LHCN-M2 (cell line): ENCODE data around the gene HDAC4. TPM values are rescaled to one million over a fixed set of nuclear protein-coding genes. Genes with fewer than 3 reads are reported as not detected.

ENCODE experiments used
- DNase-seq: peaks from one replicate; pipeline ENCODE4 v3.0.0-alpha.2; 2012; ENCODE audit warnings: low read depth
- total RNA-seq: library from RNA; depleted of rRNA; stranded (reverse); fragments of >200 nt; gene quantifications from 2 replicates; pipeline ENCODE4 v1.2.3, GENCODE V29; 2014

HDAC4 gene
- total RNA-seq, 1 experiment from 2014 or later: 26.8 TPM

DNA sequence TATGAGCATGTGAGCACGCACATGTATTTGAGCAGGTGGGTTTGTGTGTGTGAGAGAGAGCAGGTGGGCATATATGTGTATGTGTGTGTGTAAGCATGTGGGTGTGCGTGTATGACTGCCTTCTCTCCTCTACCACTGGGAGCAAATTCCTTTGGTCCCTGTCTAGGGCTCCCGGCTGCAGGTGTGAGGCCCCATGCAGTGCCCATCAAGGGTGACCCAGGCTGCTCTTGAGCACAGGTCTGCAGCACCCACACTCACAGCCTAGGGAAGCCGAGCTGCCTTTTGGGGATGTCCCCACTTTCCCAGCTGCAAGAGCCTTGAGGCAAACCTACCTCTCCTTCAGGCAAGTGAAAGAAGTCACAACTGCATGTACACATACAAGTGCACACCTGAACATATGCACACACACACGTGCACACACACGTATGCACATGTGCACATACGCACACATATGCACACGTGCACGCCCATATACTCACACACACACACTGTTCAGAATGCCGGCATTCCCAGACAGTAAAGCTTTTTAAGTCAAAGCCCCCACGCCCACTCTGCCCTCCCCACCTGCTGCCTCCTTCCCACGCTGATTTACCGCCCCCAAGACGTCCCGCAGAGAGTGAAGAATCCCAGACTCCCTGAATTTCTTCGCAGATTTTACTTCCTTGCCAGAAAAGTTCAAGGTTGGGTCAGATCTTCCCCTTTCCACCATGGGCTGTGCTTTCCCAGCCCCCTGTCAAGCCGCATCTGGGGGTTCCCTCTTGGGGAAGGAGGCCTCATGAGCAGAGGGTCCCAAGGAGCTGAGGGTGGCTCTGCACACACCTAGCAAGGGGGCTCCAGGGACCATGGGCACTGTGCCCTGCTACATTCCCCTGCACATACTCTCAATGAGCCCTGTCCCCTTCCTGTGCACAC lies 382.3 kb downstream of the HDAC4 start:
- no peak for DNase-seq

DNA sequence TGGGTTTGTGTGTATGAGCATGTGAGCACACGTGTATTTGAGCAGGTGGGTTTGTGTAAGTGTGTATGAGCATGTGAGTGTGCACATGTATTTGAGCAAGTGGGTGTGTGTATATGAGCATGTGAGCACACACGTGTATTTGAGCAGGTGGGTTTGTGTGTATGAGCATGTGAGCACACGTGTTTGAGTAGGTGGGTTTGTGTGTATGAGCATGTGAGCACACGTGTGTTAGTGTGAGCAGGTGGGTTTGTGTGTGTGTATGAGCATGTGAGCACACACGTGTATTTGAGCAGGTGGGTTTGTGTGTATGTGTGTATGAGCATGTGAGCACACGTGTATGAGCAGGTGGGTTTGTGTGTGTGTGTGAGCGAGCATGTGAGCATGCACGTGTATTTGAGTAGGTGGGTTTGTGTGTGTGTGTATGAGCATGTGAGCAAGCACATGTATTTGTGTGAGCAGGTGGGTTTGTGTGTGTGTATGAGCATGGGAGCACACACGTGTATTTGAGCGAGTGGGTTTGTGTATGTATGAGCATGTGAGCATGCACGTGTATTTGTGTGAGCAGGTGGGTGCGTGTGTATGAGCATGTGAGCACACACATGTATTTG lies 383.2 kb downstream of the HDAC4 start:
- DNase-seq: no peak

DNA sequence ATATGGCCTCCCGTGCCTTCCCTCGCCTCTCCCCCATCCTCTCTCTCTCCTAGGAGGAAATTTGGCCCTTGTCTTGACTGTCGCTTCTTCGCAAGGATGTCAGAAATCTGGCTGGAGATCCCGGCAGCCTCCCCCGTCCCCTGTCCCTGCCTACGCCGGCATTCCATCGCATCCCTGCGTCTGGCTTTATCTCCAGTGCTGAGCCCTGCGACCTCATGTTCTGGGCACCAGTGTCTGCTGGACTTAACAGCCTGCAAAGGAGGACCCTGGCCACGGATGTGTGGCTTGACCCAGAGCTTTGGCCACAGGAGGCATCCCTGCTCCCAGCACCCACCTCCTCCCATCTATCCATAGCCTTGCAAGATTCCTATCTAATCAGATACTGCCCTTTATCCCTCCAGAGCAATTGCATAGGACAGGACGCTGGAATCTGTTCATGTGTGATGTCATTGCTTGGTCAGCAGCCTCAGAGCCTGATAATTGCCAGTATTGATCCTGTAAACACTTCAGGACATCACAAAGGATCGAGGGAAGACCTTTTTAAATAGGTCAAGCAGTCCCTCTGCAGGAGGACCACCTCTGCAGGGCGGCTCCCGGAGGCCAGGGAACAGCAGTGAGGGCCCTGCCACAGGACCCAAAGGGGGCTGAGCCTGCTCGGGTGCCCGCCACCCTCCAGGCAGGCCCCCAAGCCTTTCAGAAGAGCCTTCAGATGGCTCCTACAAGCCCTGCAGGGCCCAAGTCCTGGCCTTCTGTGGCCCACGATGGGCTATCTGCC lies 384.7 kb downstream of the HDAC4 start:
- no peak for DNase-seq

DNA sequence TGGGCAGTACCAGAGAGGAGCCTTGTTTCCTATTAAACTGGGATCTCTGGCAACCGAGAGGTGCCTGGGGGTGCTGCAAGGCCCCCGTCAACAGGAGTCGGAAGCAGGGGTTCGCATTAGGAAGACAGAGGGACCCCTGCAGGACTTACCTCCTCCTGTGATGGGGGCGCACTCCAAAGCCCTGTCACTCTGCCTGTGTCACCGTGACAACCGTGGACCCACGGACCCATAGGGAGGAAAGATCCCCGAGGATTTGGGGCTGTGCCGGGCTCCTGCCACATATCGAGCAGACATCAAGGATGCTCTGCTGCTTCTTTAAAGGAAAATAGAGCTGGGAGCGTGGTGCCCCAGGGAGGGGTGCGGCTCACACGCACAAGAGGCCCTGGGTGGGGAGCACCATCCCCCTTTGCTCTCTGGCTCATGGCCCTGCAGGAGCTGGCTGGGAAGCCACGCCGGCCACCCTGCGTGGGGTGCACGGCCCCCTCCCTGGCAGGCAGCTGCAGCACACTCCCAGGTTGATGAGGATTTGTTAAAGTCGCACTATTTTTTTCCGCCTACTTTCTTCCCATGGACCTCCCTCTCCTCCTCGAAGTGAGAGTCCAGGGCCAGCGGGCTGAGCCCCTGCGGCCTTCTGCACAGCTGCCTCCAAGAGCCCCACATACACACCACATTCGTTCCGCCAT lies 385.5 kb downstream of the HDAC4 start:
- DNase-seq: no peak

DNA sequence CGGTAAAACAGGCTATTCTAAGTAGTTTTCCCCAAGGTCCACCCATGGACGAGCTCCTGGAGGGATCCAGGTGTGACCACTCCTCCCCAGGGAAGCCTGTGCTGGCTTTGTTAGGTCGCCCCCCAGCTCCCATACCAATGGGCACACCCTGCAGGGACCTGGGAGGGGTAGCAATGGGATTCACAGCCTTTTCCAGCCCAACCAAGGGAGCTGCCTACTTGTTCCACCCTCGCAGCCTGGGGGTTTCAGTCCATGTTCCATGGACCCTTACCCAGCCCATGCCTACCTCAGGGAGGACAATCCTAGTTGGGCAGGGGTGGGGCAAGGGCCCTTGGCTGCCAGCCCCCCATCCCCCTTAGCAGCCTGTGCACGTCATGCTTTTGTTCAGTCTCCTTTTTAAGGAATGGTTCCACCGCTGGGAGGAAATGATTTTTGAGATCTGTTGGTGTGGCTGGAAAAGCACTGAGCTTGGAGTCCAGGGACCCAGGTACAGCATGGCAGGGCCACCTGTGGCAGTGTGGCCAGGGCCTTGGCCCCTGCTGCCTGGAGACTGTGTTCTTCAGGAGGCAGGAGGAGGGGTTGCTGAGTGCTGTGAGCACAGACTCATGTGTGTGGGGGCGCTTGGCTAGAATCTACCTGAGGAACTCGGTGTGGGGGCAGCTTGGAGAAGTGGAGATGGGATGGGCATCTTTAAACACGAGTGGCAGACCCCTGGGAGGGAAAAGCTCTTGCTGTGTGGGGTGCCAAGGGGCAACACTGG lies 386.2 kb downstream of the HDAC4 start:
- DNase-seq: no peak

DNA sequence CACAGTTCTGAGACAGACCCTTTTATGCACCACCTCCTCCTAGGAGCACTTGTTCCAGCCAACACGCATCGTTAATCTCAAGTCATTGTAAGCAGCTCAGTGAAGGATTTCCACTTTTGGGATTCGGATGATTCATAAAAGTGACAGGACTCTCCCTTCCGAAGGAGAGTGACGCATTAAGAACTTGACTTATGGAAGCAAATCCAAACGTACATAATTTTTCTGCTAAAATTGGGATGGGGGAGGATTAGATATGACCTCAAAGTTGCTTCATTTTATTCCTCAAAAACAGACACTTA lies 387.2 kb downstream of the HDAC4 start:
- no peak for DNase-seq

DNA sequence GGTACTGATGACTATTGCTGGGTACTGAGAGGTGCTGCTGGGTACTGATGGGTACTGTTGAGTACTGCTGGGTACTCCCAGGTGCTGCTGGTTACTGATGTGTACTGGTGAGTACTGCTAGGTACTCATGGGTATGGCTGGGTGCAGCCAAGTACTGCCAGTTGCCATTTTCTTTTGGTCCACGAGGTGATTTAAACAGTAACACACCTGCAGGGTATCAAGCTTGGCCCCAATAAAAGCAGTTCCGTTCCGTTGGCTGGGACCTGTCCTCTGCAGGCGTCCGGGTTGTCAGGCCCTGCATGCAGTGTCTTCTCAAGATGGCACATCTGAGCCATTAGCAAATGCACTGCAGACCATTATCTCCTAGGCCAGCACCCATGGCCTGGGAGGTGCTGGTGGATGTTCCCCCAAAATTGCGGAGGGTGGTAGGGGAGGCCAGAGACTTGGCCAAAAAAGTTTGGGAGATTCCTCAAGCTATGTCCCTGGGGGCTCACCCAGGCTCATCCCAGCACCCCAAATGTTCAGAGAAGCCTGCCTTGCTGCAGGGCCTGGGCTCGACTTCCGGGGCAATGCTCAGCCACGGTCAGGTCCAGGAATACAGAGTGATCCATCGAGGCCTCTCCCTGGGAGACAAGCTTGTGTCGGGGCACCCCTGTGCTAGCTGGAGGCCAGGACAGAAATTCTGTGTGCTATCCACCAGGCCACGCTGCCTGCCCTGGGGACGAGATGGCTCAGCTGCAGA lies 387.7 kb downstream of the HDAC4 start:
- no peak for DNase-seq

DNA sequence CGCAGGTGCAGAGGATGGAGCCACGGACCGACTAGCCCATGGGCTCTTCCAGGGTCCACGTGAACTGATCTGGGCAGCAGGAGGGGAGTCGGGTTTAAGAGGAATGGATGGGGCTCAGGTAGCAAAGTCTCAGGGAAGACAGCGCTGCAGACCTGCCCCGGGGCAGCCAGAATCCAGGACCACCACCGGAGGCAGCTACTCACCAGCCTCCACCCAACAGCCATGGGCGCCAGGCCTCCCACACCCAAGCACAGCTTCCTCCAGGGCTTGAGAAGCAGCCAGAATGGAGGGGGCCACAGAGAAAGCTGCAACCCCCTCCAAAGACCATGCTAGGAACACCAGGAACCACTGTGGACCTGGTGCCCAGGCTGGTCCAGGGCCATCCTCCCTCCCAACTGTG lies 388.6 kb downstream of the HDAC4 start:
- DNase-seq: no peak

DNA sequence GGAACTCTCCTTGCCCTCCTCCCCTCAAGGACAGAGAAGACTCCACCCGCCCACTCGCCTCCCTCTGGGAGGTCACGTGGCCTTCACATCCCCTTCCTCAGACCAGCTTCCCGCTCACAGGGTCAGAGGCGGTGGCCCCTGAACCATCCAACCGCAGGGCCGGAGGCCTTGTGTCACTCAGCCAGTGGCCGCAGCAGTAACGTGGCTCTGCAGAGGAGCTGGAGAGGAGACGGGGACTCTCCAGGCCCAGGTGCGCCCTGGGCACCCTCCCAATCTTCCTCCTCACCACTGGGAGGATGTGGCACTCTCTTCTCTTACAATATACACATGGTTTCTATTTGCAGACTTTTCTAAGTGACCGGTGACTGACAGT lies 391.2 kb downstream of the HDAC4 start:
- no peak for DNase-seq

DNA sequence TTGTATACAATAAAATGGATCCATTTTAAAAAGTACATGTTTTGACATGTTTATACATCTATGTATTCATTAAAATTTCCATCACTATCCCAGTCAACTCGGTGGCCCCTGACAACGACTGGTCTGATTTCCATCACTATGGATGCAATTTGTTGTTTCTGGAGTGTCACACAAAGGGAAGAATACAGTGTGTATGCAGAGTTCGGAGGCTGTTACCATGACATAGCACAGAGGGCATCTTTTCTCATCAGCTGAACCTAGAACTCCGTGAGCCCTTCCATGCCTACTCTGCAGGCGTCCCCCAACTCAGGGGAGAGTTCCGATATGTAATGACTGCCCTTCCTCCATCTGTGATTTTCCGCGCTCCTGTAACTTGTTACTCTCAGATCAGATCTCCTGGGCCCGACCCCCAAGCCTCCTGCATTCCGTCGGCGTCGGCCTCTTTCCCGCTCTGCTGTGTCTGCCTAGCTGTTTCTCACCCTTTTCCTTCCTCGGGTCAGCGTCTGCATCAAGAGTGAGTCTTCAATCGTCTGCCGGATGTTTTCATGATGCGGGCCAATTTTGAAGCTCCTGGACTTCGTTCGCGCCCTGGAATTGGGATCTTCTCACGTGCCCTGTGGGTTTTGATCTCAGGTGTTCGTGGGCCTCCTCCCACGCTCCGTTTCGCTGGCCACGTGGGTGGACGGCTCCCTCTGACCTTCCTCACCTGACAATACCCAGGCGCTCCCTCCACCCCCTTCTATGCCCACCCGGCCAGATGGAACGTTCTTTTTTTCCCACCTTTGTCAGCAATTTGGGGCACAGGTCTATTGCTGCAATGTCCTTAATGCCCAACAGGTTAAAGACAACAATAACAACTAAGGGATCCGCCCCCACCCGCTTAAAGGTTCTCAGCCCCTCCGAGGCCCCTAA lies 391.9 kb downstream of the HDAC4 start:
- DNase-seq: no peak

DNA sequence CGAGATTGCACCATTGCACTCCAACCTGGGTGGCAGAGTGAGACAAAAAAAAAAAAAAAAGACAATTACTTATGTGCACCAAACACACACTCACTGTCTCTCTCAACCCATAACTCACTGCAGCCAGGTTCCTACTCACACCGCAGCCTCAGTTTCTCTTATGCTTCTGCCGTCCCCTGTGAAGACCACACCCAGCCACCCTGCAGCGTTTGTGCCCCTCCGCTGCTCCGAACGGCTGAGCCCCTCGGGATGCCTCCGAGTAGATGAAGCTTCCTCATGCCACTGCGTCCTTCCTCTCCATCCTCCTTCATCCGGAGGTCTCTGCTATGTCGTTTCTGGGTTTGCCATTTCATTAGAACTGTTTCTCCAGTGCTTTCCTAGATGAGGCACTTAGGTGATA lies 392.8 kb downstream of the HDAC4 start:
- DNase-seq: no peak

DNA sequence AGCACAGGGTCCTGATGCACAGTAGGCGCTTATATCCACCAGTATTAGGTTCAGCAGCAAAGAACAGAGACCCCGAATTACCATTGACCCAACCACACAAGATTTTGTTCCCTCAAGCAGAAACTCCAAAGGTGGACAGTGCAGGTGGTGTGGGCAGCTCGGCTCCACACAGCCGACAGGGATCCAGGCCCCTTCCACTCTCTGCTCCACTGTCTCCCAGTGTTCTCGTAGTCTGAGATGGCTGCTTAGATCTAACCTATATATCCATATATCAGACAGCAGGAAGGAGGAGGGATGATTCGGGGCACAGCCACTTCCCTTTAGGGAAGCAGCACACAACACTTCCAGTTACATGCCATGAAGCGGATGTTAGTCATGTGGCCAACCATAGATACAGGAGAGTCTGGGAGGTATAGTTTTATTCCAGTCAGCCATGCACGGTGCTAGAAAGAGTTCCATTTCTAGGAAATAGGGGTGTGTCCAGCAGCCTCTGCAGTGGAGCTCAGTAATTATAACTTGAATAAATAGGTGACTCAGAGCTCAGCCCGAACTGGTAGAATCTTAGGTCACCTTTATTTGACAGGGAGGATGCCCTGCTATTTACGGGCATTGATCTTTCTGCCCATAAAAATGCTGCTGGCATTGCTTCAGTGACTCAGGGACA lies 394.1 kb downstream of the HDAC4 start:
- peak; percentile 8 for DNase-seq

DNA sequence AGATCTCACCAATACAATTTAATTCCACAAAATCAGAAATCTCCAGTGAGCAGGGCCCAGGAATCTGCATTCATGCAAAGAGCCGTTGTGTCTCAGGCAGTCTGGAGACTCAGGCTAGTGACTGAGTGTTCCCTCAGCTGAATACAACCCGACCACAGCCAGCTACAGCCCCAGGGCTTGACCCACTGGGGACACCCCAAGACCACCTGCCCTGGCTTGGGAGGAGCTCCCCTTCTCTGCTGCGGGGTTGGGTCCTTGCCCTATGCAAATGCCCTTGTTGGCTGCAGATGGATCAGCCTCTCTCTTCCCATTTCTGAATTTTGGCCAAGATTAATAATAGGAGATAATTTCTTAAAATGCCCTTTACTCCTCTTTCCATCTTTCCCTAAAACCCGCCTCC lies 395.2 kb downstream of the HDAC4 start:
- DNase-seq: no peak

DNA sequence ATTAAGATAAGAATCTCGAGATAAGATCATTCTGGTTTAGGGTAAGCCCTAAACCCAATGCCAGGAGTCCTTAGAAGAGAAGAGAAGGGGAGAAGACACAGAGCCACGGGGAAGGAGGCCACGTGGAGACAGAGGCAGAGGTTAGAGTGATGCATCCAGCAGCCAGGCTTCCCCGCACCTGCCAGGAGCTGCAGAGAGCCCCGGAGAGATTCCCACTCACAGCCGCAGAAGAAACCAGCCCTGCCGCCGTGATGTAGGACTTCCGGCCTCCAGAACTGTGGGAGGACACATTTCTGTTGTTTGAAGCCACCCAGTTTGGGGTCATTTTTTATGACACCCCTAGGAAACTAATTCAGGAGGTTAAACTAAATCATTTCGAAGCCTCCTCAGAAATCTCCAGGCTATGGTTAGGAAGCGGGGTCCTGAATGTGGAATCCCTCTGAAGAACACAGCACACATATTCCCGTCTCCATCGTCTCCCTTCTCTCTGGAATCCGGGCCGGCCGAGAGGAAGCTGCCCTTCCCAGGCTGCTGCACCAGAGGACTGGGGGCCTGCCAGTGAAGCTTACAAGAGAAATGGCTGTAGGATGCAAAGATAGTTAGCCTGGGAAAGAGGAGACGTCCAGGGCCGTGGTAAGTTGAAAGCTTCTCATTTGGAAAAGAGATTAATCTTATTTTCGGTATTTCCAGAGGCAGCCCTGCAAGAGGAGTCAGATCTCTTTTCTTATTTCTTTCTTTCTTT lies 396.4 kb downstream of the HDAC4 start:
- no peak for DNase-seq

DNA sequence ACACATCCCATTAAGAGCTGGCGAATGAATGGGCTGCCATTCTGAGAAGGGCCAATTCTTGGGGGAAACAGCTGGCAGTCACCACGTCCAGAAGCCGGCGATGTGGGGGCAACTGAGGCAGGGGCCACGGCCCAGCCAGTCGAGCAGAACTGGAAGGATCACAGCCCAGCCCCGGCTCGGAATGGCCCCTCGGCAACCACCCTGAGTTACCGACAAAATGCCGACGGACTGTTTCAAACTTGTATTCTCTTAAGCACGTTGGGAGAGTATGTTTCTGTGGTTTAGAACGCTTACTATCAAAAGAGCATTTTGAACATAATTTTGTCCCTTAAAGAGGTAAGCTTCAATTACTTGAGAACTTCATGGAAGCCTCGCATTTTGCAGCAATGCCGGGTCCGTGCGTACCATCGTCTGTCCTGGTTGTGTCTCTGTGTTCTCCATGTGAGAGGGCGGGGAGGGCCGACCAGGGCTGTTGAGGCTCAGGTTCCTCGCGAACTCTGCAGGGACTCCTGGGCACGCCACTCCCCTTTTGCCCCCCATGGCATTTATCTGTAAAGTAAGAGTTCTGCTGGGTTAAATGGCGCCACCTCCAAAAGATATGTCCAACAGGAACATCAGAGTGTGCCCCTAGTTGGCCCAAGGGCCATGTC lies 397.1 kb downstream of the HDAC4 start:
- DNase-seq: no peak

DNA sequence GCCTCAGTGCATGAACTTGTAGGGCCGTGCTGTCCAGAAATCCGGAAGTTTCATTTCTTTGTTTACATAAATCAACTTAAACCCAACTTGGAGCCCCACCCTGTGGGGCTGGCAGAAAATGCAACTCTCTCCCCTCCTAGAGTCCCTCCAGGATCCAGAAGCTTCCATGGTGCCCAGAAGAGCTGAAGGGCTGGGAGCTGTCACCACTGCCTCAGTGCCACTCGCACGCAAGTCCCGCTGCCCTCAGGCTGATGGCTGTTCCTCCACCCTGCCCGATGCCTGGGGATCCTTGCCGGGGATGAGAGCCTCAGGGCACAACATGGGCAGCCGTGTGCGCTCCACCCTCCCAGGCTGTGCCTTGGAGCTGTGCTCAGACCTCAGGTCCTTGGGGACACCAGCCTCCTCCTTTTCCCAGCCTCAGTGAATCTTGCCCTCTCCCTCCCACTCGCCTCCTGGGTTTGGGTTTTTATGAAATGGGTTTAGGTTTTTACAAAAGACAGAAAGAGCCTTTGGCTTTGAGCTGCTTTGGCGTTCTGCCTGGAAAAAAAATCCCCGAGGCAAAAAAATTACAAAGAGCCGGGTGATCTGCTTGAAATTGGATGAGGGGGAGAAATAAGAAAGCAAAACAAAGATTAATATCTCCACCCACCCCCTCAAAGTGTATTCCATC lies 397.7 kb downstream of the HDAC4 start:
- DNase-seq: peak; percentile 56

DNA sequence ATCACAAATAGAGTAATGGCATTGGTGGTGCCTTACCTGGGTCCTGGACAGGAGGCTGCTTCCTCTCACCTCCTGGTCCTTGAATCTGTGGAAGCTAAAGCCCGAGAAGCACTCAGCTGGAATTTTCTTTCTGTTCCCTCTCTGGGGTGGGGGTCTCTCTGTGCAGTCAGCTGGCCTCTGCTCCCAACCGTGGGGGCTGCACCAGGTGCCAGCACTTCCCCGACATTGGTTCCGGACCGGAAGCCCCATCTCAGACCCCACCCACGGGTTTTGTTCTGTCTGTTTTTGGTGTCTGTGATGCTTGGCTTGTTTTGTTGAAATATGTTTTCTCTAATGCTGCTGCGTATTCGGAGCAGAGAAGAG lies 398.2 kb downstream of the HDAC4 start:
- DNase-seq: no peak
